Lower leg skin (tissue), 4 donors: ENCODE measurements around the gene CBX2. TPM values are rescaled to one million over a fixed set of nuclear protein-coding genes. Genes with fewer than 3 reads are reported as not detected.

ENCODE experiments used
- total RNA-seq, 4 donors: library from RNA; depleted of rRNA; stranded (reverse); fragments of >200 nt; gene quantifications; one replicate each; pipeline ENCODE4 v1.1.0, GENCODE V29; 2016

The CBX2 gene
- total RNA-seq, 4 donors from 2014 or later: 1.9 to 3.8 (median 3.1) TPM

Other genes with a start within 250 kb of the CBX2 start
- not detected for gene RBFOX3, start 167.1 kb upstream of the CBX2 start, total RNA-seq
- not detected for gene ENPP7, start 47.2 kb upstream of the CBX2 start, total RNA-seq
- 1 to 10 TPM; 1.9 to 4.7 (median 4.2) TPM for gene CBX8, start 18.9 kb downstream of the CBX2 start, total RNA-seq
- 10 to 100 TPM; 30.2 to 35.6 (median 32.2) TPM for gene CBX4, start 61.3 kb downstream of the CBX2 start, total RNA-seq